ENCODE results near the gene CDH4. TPM values are rescaled to one million over a fixed set of nuclear protein-coding genes. Genes with fewer than 3 reads are reported as not detected.

CDH4 gene
- total and polyA plus RNA-seq, 9 of the 15 experiments (the other 6 are each of a cell fraction or from before 2014, with no cell fraction given), result 0.04 TPM; not detected in 8

GRCh38 chr20:61527626-61528025 lies 275.6 kb downstream of the CDH4 start:
- WGBS (ENCODE audit: insufficient coverage, low coverage, missing lambda C conversion rate), result 66% methylated on average over 11 of the region's 11 CpGs
- no peaks in the 10 kb centered on the region for H3K9me1 ChIP-seq (ENCODE audit: control insufficient read depth, insufficient read depth, low read length)
- ChIA-PET CTCF (ENCODE audit: low intra/inter-chr PET ratio) (no interaction called here), POLR2A (no interaction called here)
- H4K20me1 ChIP-seq (replicated peaks; ENCODE audit: control insufficient read depth, insufficient read depth, low read length), result no peaks in the 10 kb centered on the region; the same call in 1 of the 2 replicates
- no peak overlapping the region for H3K9ac ChIP-seq (ENCODE audit: insufficient read depth in 1 of 2, low read depth in 2 of 2, low read length in 2 of 2)
- no peaks in the 10 kb centered on the region for H3K36me3 ChIP-seq (ENCODE audit: control insufficient read depth, insufficient read depth, low read length)
- H3K9me3 ChIP-seq (replicated peaks; ENCODE audit: control insufficient read depth, insufficient read depth, low read depth, low read length), result no peaks in the 10 kb centered on the region
- H3K79me2 ChIP-seq (ENCODE audit: control insufficient read depth, insufficient read depth, low read length), result no peaks in the 10 kb centered on the region
- H3K4me1 ChIP-seq (replicated peaks in 1 of 2; ENCODE audit: control insufficient read depth in 2 of 2, insufficient read depth in 2 of 2, low read length in 2 of 2), result peaks cover 3 to 19% of the 10 kb centered on the region in 2 experiments; a peak in 2 of 5 replicates
- ATAC-seq (no peak), FAIRE-seq (no peak), DNase-seq (ENCODE audit: extremely low read depth in 1 of 4, low spot score in 3 of 4) (no peak)
- TF ChIP-seq CBX3 (IDR thresholded peaks at IDR 0.05; ENCODE audit: borderline replicate concordance in 1 of 2, low read length in 2 of 2), result no peak
- no peak for TF ChIP-seq STAT5A (IDR thresholded peaks at IDR 0.05; ENCODE audit: borderline replicate concordance, low read length)
- no peak for TF ChIP-seq SNRNP70 (optimal IDR thresholded peaks at IDR 0.05; ENCODE audit: low read depth, low read length)
- TF ChIP-seq NELFE (IDR thresholded peaks at IDR 0.05; ENCODE audit: insufficient read depth, insufficient read length), result no peak
- no peak for TF ChIP-seq NONO (IDR thresholded peaks at IDR 0.05; ENCODE audit: low read depth in 2 of 2, low read length in 1 of 2)
- TF ChIP-seq ZNF431 (CRISPR knock-in tag; IDR thresholded peaks at IDR 0.05), result no peak
- TF ChIP-seq PBX2 (CRISPR knock-in tag; IDR thresholded peaks at IDR 0.05; ENCODE audit: low read depth), result no peak
- no peak for TF ChIP-seq PBX2 (tag; conservative IDR thresholded peaks at IDR 0.05; ENCODE audit: low read depth)
- no peak for TF ChIP-seq PHTF2 (CRISPR knock-in tag; IDR thresholded peaks at IDR 0.05)
- TF ChIP-seq RCOR1 (IDR thresholded peaks at IDR 0.05; ENCODE audit: borderline replicate concordance in 1 of 2, low read depth in 2 of 2, low read length in 2 of 2), result no peak
- no peak for TF ChIP-seq RAD21 (CRISPR knock-in tag; conservative IDR thresholded peaks at IDR 0.05 in 1 of 2, IDR thresholded peaks at IDR 0.05 in 1 of 2)
- no peak for TF ChIP-seq CHD2 (IDR thresholded peaks at IDR 0.05; ENCODE audit: low read depth, low read length)
- TF ChIP-seq PTTG1 (tag; IDR thresholded peaks at IDR 0.05; ENCODE audit: low read depth), result no peak
- no peak for TF ChIP-seq TAF15 (IDR thresholded peaks at IDR 0.05; ENCODE audit: low read depth, low read length)
- TF ChIP-seq SIN3A (IDR thresholded peaks at IDR 0.05; ENCODE audit: borderline replicate concordance in 2 of 2, control insufficient read depth in 1 of 2, low read depth in 2 of 2, low read length in 2 of 2), result no peak
- TF ChIP-seq IFI16 (CRISPR knock-in tag; IDR thresholded peaks at IDR 0.05), result no peak
- TF ChIP-seq ADNP (tag; IDR thresholded peaks at IDR 0.05), result no peak
- TF ChIP-seq DACH1 (IDR thresholded peaks at IDR 0.05; ENCODE audit: partially characterized antibody), result no peak
- H3K4me2 ChIP-seq (ENCODE audit: insufficient read depth, low read length), result no peak overlapping the region
- no peak overlapping the region for H3K27ac ChIP-seq (ENCODE audit: extremely low read depth, low read depth, low read length)
- in situ Hi-C loops (cut with MboI), result no loop called here
- H3K4me3 ChIP-seq, result no peak overlapping the region
- intact Hi-C loops (cut with micrococcal nuclease), result no loop called here
- no peak overlapping the region for H2AFZ ChIP-seq (ENCODE audit: low read depth, low read length)
- no TSS peak for BruUV-seq (replicated peaks)
- H3K27me3 ChIP-seq (ENCODE audit: control insufficient read depth in 2 of 2, insufficient read depth in 2 of 2, low read length in 2 of 2), result peaks cover 4 to 10% of the 10 kb centered on the region in 2 experiments
